PFSK-1 (cell line): ENCODE results near the gene RBFOX1.

Experiments
- FOXP2 ChIP-seq: optimal IDR thresholded peaks from 2 replicates; pipeline ENCODE3; 2011; ENCODE audit warnings: borderline replicate concordance, control low read depth, inconsistent platforms; ENCODE audit not compliant: insufficient read depth; ENCODE audit errors: extremely low read length, extremely low read depth
- POLR2AphosphoS5 ChIP-seq: IDR thresholded peaks from 2 replicates; pipeline ENCODE4 v1.6.1; 2012; ENCODE audit warnings: low read depth, mild to moderate bottlenecking, control low read depth, low read length, moderate library complexity
- REST ChIP-seq, 2 experiments: IDR thresholded peaks; 2 replicates each; pipeline versions ENCODE4 v1.6.1 to v1.8.0; 2011 to 2012; ENCODE audit warnings: low read depth in 2 of 2, low read length in 2 of 2, control low read depth in 1 of 2, inconsistent platforms in 1 of 2, mild to moderate bottlenecking in 1 of 2, moderate library complexity in 1 of 2; ENCODE audit not compliant: insufficient read depth in 1 of 2
- SIN3A ChIP-seq: IDR thresholded peaks from 2 replicates; pipeline ENCODE4 v1.6.1; 2012; ENCODE audit warnings: mild to moderate bottlenecking, low read length, moderate library complexity, borderline replicate concordance; ENCODE audit not compliant: insufficient read depth
- TAF1 ChIP-seq: IDR thresholded peaks from 2 replicates; pipeline ENCODE4 v1.6.1; 2012; ENCODE audit warnings: low read length, control low read depth, borderline replicate concordance; ENCODE audit not compliant: insufficient read depth

The RBFOX1 gene

GRCh38 chr16:7335991-7336634, 3.5 kb downstream of the RBFOX1 start:
- TF ChIP-seq REST (IDR thresholded peaks at IDR 0.05; ENCODE audit: insufficient read depth in 1 of 2, low read depth in 2 of 2, low read length in 2 of 2) (no peak), FOXP2 (no peak), SIN3A (no peak), TAF1 (no peak), POLR2AphosphoS5 (no peak)

- TF ChIP-seq REST (IDR thresholded peaks at IDR 0.05; ENCODE audit: insufficient read depth in 1 of 2, low read depth in 2 of 2, low read length in 2 of 2) (no peak), SIN3A (no peak)
These were observed 4.1 kb downstream of the RBFOX1 start for GRCh38 chr16:7336742-7337141.

- TF ChIP-seq TAF1 (no peak), SIN3A (no peak), POLR2AphosphoS5 (no peak), REST (IDR thresholded peaks at IDR 0.05; ENCODE audit: insufficient read depth in 1 of 2, low read depth in 2 of 2, low read length in 2 of 2) (no peak), FOXP2 (no peak)
These were observed 6.2 kb downstream of the RBFOX1 start for GRCh38 chr16:7338826-7339225.

- TF ChIP-seq FOXP2 (no peak), POLR2AphosphoS5 (no peak), REST (IDR thresholded peaks at IDR 0.05; ENCODE audit: insufficient read depth in 1 of 2, low read depth in 2 of 2, low read length in 2 of 2) (no peak), TAF1 (no peak), SIN3A (no peak)
These were observed 7.1 kb downstream of the RBFOX1 start for GRCh38 chr16:7339700-7340099.

- TF ChIP-seq TAF1 (no peak), REST (IDR thresholded peaks at IDR 0.05; ENCODE audit: insufficient read depth in 1 of 2, low read depth in 2 of 2, low read length in 2 of 2) (no peak), SIN3A (no peak), FOXP2 (no peak), POLR2AphosphoS5 (no peak)
These were observed 8.3 kb downstream of the RBFOX1 start for GRCh38 chr16:7340938-7341337.
